HCT116 (cell line): ENCODE results near the gene KCNN3. TPM values are rescaled to one million over a fixed set of nuclear protein-coding genes. Genes with fewer than 3 reads are reported as not detected.

Experiments used
- ATAC-seq: fragments of 200-7000 bp; cut with Tn5 transposase; 2 replicates; pipeline ENCODE4 v1.9.1; 2020; ENCODE audit warnings: mild to moderate bottlenecking, moderate library complexity
- BruUV-seq: library from RNA; stranded (reverse); fragments of 400-500 nt; replicated peaks from 2 replicates; lab custom pipeline; 2021; lab: Mats Ljungman, UMichigan
- CTCF ChIA-PET: fragments of 300-600 bp; sonication (Branson Sonifier 250); formaldehyde crosslinking; loops from one replicate; lab custom pipeline; 2021; ENCODE audit warnings: antibody characterized with exemption; lab: Charles Lee
- POLR2A ChIA-PET: fragments of 300-600, 350-600 bp; sonication (Branson Sonifier 250); formaldehyde crosslinking; loops from one replicate; lab custom pipeline; 2021; ENCODE audit warnings: antibody characterized with exemption; lab: Charles Lee
- RAD21 ChIA-PET, 2 experiments: fragments of 300-600 bp; sonication (Branson Sonifier 250); formaldehyde crosslinking; loops; one replicate each; lab custom pipeline; 2023; ENCODE audit warnings: low total read pairs in 2 of 2; ENCODE audit not compliant: uncharacterized antibody in 2 of 2, unreplicated experiment in 2 of 2, low non-redundant PET in 1 of 2; lab: Charles Lee
- DNase-seq: peaks from one replicate; pipeline ENCODE4 v3.0.0-alpha.2; 2010; ENCODE audit warnings: low read depth, low spot score
- H2AFZ ChIP-seq: fragments of 200-600 bp; shearing (Covaris generic), sonication (generic); 2 replicates; pipeline ENCODE4 v1.6.1; 2017; ENCODE audit warnings: low read depth, mixed run types, mixed read lengths, antibody characterized with exemption, low read length; ENCODE audit not compliant: poor library complexity, severe bottlenecking
- H3K27ac ChIP-seq: 2 replicates; pipeline ENCODE4 v1.5.1; 2012; ENCODE audit warnings: low read depth, low read length
- H3K27me3 ChIP-seq: fragments of 200-600 bp; sonication (generic); 2 replicates; pipeline ENCODE4 v1.6.1; 2016; ENCODE audit warnings: mixed run types, low read length, mixed read lengths; ENCODE audit not compliant: insufficient read depth
- H3K36me3 ChIP-seq, 2 experiments: fragments of 200-500 bp in 1 of 2; fragments of 200-600 bp in 1 of 2; sonication (Bioruptor generic) in 1 of 2; sonication (generic) in 1 of 2; 2 replicates each; pipeline versions ENCODE4 v1.5.1 to v1.6.1; 2014 to 2016; ENCODE audit warnings: low read length in 2 of 2, inconsistent platforms in 1 of 2, mixed read lengths in 1 of 2, mixed run types in 1 of 2; ENCODE audit not compliant: insufficient read depth in 2 of 2, control insufficient read depth in 1 of 2
- H3K4me1 ChIP-seq, 2 experiments: fragments of 200-600 bp in 1 of 2; sonication (generic) in 1 of 2; 2 replicates each; pipeline versions ENCODE4 v1.5.1 to v1.6.1; 2012 to 2017; ENCODE audit warnings: low read length in 2 of 2, inconsistent platforms in 1 of 2, mild to moderate bottlenecking in 1 of 2, mixed read lengths in 1 of 2, mixed run types in 1 of 2, moderate library complexity in 1 of 2; ENCODE audit not compliant: insufficient read depth in 2 of 2, control insufficient read depth in 1 of 2
- H3K4me2 ChIP-seq: fragments of 200-600 bp; sonication (generic); 2 replicates; pipeline ENCODE4 v1.6.1; 2017; ENCODE audit warnings: mixed run types, low read length, mixed read lengths
- H3K4me3 ChIP-seq, 2 experiments: fragments of 200-600 bp in 1 of 2; sonication (generic) in 1 of 2; replicated peaks in 1 of 2; 2 replicates each; pipeline ENCODE4 v1.5.1; 2011 to 2016; ENCODE audit warnings: low read length in 2 of 2, control low read depth in 1 of 2, low read depth in 1 of 2, mild to moderate bottlenecking in 1 of 2, mixed read lengths in 1 of 2, mixed run types in 1 of 2
- H3K79me2 ChIP-seq: fragments of 200-600 bp; sonication (generic); 2 replicates; pipeline ENCODE4 v1.6.1; 2017; ENCODE audit warnings: mild to moderate bottlenecking, mixed run types, low read length, moderate library complexity, mixed read lengths; ENCODE audit not compliant: insufficient read depth
- H3K9ac ChIP-seq: fragments of 200-600 bp; sonication (generic); 2 replicates; pipeline ENCODE4 v1.6.1; 2016; ENCODE audit warnings: low read length, mixed read lengths
- H3K9me2 ChIP-seq: fragments of 200-600 bp; sonication (generic), shearing (Covaris generic); 2 replicates; pipeline ENCODE4 v1.6.1; 2017; ENCODE audit warnings: mixed run types, mild to moderate bottlenecking, moderate library complexity; ENCODE audit not compliant: insufficient read depth
- H3K9me3 ChIP-seq, 2 experiments: fragments of 200-500 bp in 1 of 2; fragments of 200-600 bp in 1 of 2; sonication (Bioruptor generic) in 1 of 2; sonication (generic) in 1 of 2; 2 replicates each; pipeline ENCODE4 v1.6.1; 2014 to 2017; ENCODE audit warnings: low read length in 2 of 2, mixed read lengths in 2 of 2, inconsistent platforms in 1 of 2, low read depth in 1 of 2, mild to moderate bottlenecking in 1 of 2, mixed run types in 1 of 2, moderate library complexity in 1 of 2; ENCODE audit not compliant: control insufficient read depth in 1 of 2, insufficient read depth in 1 of 2
- H4K20me1 ChIP-seq: fragments of 200-600 bp; sonication (generic), shearing (Covaris generic); 2 replicates; pipeline ENCODE4 v1.6.1; 2017; ENCODE audit warnings: mixed run types, mild to moderate bottlenecking, moderate library complexity; ENCODE audit not compliant: insufficient read depth
- ATF3 ChIP-seq: IDR thresholded peaks from 2 replicates; pipeline ENCODE4 v1.6.1; 2012
- ELF1 ChIP-seq: IDR thresholded peaks from 2 replicates; pipeline ENCODE4 v1.6.1; 2012; ENCODE audit warnings: low read depth, borderline replicate concordance
- MAX ChIP-seq: IDR thresholded peaks from 2 replicates; pipeline ENCODE4 v1.6.1; 2012
- POLR2A ChIP-seq: IDR thresholded peaks from 2 replicates; pipeline ENCODE4 v1.7.0; 2011; ENCODE audit warnings: borderline replicate concordance; ENCODE audit not compliant: insufficient read depth, insufficient read length; ENCODE audit errors: extremely low read depth
- POLR2AphosphoS5 ChIP-seq: IDR thresholded peaks from 2 replicates; pipeline ENCODE4 v1.6.1; 2011; ENCODE audit warnings: mild to moderate bottlenecking, low read depth, low read length, moderate library complexity
- RAD21 ChIP-seq: IDR thresholded peaks from 2 replicates; pipeline ENCODE4 v1.6.1; 2012; ENCODE audit warnings: low read depth, mild to moderate bottlenecking
- REST ChIP-seq: IDR thresholded peaks from 2 replicates; pipeline ENCODE4 v1.6.1; 2012; ENCODE audit warnings: low read depth
- ZFX ChIP-seq: fragments of 450-650 bp; IDR thresholded peaks from 2 replicates; pipeline ENCODE4 v1.6.1; 2017
- intact Hi-C: fragments of 100-400 bp; cut with micrococcal nuclease; formaldehyde crosslinking; loops from 2 replicates; pipeline ENCODE4 v1.10.0; 2022
- total RNA-seq: library from RNA; stranded (reverse); gene quantifications from one replicate; pipeline ENCODE4 v1.2.1, GENCODE V29; 2021; ENCODE audit not compliant: unreplicated experiment

Gene KCNN3
- total RNA-seq, 1 experiment from 2014 or later, result 1.1 TPM

- no peaks in the 10 kb centered on the region for H3K9me3 ChIP-seq
- H2AFZ ChIP-seq, result no peak overlapping the region
- no peaks in the 10 kb centered on the region for H4K20me1 ChIP-seq
- ChIA-PET RAD21 (no interaction called here), CTCF (no interaction called here), POLR2A (no interaction called here)
- ATAC-seq, result no peak
- no TSS peak for BruUV-seq
- no peak overlapping the region for H3K4me3 ChIP-seq
- H3K9ac ChIP-seq, result no peak overlapping the region
- H3K9me2 ChIP-seq, result no peaks in the 10 kb centered on the region; the same call in 1 of the 2 replicates
- no peaks in the 10 kb centered on the region for H3K79me2 ChIP-seq
- no peak for DNase-seq
- peaks cover 0 to 25% of the 10 kb centered on the region in 2 experiments; a peak in 2 of 4 replicates for H3K4me1 ChIP-seq
- H3K36me3 ChIP-seq, result no peaks in the 10 kb centered on the region
- TF ChIP-seq POLR2A, result no peak
- TF ChIP-seq MAX, result no peak
- TF ChIP-seq REST, result no peak
- TF ChIP-seq ZFX, result no peak
- TF ChIP-seq POLR2AphosphoS5, result no peak
- no peak for TF ChIP-seq ELF1
- TF ChIP-seq RAD21, result no peak
- TF ChIP-seq ATF3, result no peak
- intact Hi-C loops, result no loop called here
- H3K27ac ChIP-seq, result no peak overlapping the region
- no peak overlapping the region for H3K4me2 ChIP-seq
- peaks cover 17% of the 10 kb centered on the region for H3K27me3 ChIP-seq
Measured at GRCh38 chr1:154733621-154734020, 136.5 kb downstream of the KCNN3 start.
